ENCODE results near the gene LRRC3B. TPM values are rescaled to one million over a fixed set of nuclear protein-coding genes. Genes with fewer than 3 reads are reported as not detected.

LRRC3B gene
- total and polyA plus RNA-seq, 7 donors: under 0.01 to 1.1 (median 0.41) TPM; not detected in 2

DNA sequence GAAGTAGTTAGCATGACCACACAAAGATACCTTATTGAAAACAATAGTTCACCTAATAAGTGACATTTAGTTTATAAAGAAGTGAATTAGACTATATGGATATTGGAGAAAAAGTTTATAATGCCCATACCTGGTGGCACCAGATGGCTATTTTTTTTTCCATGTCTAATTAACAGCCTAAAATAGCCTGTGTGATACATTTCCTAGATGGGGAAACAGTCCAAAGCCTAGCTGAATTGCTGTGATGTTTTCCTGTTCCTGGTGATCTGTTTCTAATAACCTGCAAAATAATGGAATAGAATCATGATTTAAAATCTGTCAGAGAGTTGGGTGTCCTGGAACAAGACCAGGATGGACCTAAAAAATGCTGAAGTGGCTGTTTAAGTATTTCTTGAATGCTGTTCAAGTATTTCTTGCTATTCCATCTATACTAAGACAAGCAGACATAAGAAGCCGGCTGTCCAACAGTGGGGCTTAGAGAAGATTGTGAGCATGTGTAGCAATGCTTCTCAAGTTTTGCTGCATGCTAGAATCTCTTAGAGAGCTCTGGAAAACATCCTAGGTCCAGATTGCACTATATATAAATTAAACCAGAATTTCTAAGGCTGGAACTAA is 31.3 kb downstream of the LRRC3B start:
- intact Hi-C loops (cut with DNase I): no loop called here
- 79 to 85% methylated on average over 1 of the region's 1 CpG for WGBS, 2 donors
- H3K27ac ChIP-seq: no peak overlapping the region
- H3K4me1 ChIP-seq: peaks cover 0 to 6% (median 2%) of the 10 kb centered on the region in 4 donors
- no peaks in the 10 kb centered on the region for H3K27me3 ChIP-seq
- DNase-seq: no peak
- no peak overlapping the region for H3K4me3 ChIP-seq
- no peaks in the 10 kb centered on the region for H3K36me3 ChIP-seq
- H3K9me3 ChIP-seq: no peaks in the 10 kb centered on the region
- no peak for TF ChIP-seq POLR2AphosphoS5 (IDR thresholded peaks at IDR 0.05)
- no peak for TF ChIP-seq EP300 (IDR thresholded peaks at IDR 0.05)
- TF ChIP-seq, protein P1, sequence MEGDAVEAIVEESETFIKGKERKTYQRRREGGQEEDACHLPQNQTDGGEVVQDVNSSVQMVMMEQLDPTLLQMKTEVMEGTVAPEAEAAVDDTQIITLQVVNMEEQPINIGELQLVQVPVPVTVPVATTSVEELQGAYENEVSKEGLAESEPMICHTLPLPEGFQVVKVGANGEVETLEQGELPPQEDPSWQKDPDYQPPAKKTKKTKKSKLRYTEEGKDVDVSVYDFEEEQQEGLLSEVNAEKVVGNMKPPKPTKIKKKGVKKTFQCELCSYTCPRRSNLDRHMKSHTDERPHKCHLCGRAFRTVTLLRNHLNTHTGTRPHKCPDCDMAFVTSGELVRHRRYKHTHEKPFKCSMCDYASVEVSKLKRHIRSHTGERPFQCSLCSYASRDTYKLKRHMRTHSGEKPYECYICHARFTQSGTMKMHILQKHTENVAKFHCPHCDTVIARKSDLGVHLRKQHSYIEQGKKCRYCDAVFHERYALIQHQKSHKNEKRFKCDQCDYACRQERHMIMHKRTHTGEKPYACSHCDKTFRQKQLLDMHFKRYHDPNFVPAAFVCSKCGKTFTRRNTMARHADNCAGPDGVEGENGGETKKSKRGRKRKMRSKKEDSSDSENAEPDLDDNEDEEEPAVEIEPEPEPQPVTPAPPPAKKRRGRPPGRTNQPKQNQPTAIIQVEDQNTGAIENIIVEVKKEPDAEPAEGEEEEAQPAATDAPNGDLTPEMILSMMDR (IDR thresholded peaks at IDR 0.05): no peak
- no peak for TF ChIP-seq POLR2A (IDR thresholded peaks at IDR 0.05)

DNA sequence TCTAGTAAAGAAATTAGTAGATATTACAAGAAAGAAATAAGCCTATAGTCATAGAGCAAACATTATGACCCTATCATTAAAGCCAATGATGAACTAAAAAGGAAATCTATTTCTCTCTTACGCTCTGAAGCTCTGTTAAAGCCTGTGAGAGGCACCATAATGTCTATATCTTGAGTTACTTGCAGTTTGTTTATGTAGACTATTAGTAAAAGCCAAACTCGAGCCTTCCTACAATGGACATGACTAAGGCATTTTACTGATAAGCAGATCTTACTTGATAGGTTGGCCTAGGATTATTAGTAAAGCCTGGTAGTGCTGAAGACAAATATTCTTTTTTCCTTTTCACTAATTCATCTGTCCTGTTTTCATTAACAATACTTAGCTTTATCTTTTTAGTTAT is 32.7 kb downstream of the LRRC3B start:
- no peak for TF ChIP-seq POLR2AphosphoS5 (IDR thresholded peaks at IDR 0.05)
- TF ChIP-seq EP300 (IDR thresholded peaks at IDR 0.05): no peak
- TF ChIP-seq, protein P1 (IDR thresholded peaks at IDR 0.05): no peak
- TF ChIP-seq POLR2A (IDR thresholded peaks at IDR 0.05): no peak
- H3K9me3 ChIP-seq: no peaks in the 10 kb centered on the region
- no peaks in the 10 kb centered on the region for H3K36me3 ChIP-seq
- H3K4me1 ChIP-seq: peaks cover 0 to 6% (median 2%) of the 10 kb centered on the region in 4 donors
- intact Hi-C loops (cut with DNase I): no loop called here
- no peak for DNase-seq
- WGBS, 2 donors: 47 to 82% methylated on average over 2 of the region's 2 CpGs
- no peak overlapping the region for H3K4me3 ChIP-seq
- no peaks in the 10 kb centered on the region for H3K27me3 ChIP-seq
- H3K27ac ChIP-seq: no peak overlapping the region

DNA sequence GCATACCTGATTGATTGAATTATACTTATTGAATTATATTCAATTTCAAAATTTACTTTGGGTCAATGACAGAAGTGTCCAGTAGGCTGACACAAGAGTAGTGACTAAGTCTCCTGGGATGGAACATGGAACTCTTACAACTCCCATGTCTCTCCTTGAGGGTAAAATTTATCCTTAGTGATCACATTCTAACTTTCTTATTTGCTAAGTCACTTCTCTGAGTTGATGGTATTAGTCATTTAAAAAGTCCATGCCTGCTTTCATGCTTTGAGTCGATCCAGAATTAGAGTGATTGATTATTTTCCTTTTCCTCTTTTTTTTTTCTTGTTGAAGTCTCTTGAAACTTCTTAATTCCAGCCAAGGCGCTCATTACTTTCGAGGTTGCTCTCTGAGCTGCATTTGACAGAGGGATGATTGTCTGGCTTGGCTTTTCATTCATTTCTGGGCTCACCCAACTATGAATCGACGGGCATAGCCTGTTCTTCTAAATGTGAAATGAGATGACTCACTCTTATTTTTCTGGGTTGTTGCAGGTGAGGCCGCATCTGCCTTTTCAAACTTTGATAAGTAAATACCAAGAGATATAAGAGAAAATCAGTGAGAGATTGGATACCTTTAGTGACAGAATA is 34.9 kb downstream of the LRRC3B start:
- WGBS, 2 donors: 82 to 84% methylated on average over 6 of the region's 6 CpGs
- intact Hi-C loops (cut with DNase I): no loop called here
- no peaks in the 10 kb centered on the region for H3K27me3 ChIP-seq

DNA sequence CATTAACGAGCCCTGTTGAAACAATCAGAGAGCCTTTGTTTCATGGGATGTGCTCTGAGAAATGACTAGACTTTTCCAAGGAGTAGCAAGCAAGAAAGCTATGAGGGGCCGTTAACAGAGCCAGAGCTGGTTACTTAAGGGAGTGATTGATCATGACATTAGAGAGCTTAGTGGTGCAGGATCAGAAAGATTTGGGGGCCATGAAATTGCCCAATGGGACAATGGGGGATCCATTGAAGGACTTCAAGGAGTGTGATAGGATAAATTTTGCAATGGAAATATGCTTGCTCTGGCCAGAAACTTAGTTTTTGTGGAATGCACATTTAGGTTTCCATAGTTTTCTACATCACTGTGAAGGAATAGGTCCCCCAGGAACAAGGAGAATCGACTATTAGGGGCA is 45.6 kb downstream of the LRRC3B start:
- no peak overlapping the region for H3K27ac ChIP-seq
- H3K4me3 ChIP-seq: no peak overlapping the region
- H3K27me3 ChIP-seq: no peaks in the 10 kb centered on the region
- no peaks in the 10 kb centered on the region for H3K4me1 ChIP-seq
- 56 to 72% methylated on average over 3 of the region's 3 CpGs for WGBS, 2 donors
- no peaks in the 10 kb centered on the region for H3K36me3 ChIP-seq
- H3K9me3 ChIP-seq: peaks cover 0 to 1% (median 0%) of the 10 kb centered on the region in 4 donors
- TF ChIP-seq, protein P1 (IDR thresholded peaks at IDR 0.05): no peak
- TF ChIP-seq EP300 (IDR thresholded peaks at IDR 0.05) (no peak), POLR2A (IDR thresholded peaks at IDR 0.05) (no peak), POLR2AphosphoS5 (IDR thresholded peaks at IDR 0.05) (no peak)
- intact Hi-C loops (cut with DNase I): no loop called here
- DNase-seq: no peak

More for the DNA sequence above, 34.9 kb downstream of the LRRC3B start:
- DNase-seq: no peak
- Histone ChIP-seq H3K4me3 (no peak overlapping the region), H3K4me1 (peaks cover 0 to 4% (median under 1%) of the 10 kb centered on the region in 4 donors), H3K27ac (no peak overlapping the region), H3K9me3 (no peaks in the 10 kb centered on the region), H3K36me3 (no peaks in the 10 kb centered on the region)
- TF ChIP-seq POLR2AphosphoS5 (IDR thresholded peaks at IDR 0.05) (no peak), EP300 (IDR thresholded peaks at IDR 0.05) (no peak), POLR2A (IDR thresholded peaks at IDR 0.05) (no peak)
- TF ChIP-seq, protein P1 (IDR thresholded peaks at IDR 0.05): no peak
